Esophagus muscularis mucosa (tissue), 4 donors: ENCODE results near the gene CTIF. TPM values are rescaled to one million over a fixed set of nuclear protein-coding genes. Genes with fewer than 3 reads are reported as not detected.
A peak's percentile ranks its signal among the peaks of the same experiment; 100 is the strongest.

ENCODE experiments used
- DNase-seq: peaks from one replicate; pipeline ENCODE4 v3.0.0-alpha.2; 2017; ENCODE audit errors: extremely low spot score
- H3K27ac ChIP-seq, 4 donors: fragments of 200-600 bp; sonication (generic); replicated peaks in 1 of 4; 1 replicate in 3 of 4; 2 replicates in 1 of 4; pipeline ENCODE4 v1.5.1; 2016 to 2019; ENCODE audit warnings: mild to moderate bottlenecking in 1 of 4
- H3K27me3 ChIP-seq, 4 donors: fragments of 200-600 bp; sonication (generic); one replicate each; pipeline versions ENCODE4 v1.5.1 to v1.6.0; 2016 to 2019
- H3K36me3 ChIP-seq, 4 donors: fragments of 200-600 bp; sonication (generic); one replicate each; pipeline ENCODE4 v1.5.1; 2016 to 2019
- H3K4me1 ChIP-seq, 4 donors: fragments of 200-600 bp; sonication (generic); one replicate each; pipeline ENCODE4 v1.5.1; 2016 to 2019
- H3K4me3 ChIP-seq, 4 donors: fragments of 200-600 bp; sonication (generic); 1 replicate in 2 of 4; 2 replicates in 2 of 4; pipeline ENCODE4 v1.5.1; 2016 to 2019; ENCODE audit warnings: mild to moderate bottlenecking in 4 of 4, moderate library complexity in 1 of 4
- H3K9me3 ChIP-seq, 4 donors: fragments of 200-600 bp; sonication (generic); 1 replicate in 3 of 4; 2 replicates in 1 of 4; pipeline ENCODE4 v1.5.1; 2016 to 2019
- EP300 ChIP-seq: sonication (generic); formaldehyde crosslinking; IDR thresholded peaks from one replicate; pipeline ENCODE4 v1.6.1; 2017; ENCODE audit warnings: antibody characterized with exemption
- POLR2A ChIP-seq: fragments of 450-650 bp; IDR thresholded peaks from one replicate; pipeline ENCODE4 v1.6.1; 2017; ENCODE audit warnings: antibody characterized with exemption, moderate library complexity, mild to moderate bottlenecking, low read depth
- POLR2AphosphoS5 ChIP-seq, 2 donors: sonication (generic); formaldehyde crosslinking; IDR thresholded peaks; one replicate each; pipeline ENCODE4 v1.6.1; 2017; ENCODE audit warnings: antibody characterized with exemption in 2 of 2
- whole genome bisulfite sequencing: methylation state at CpG from one replicate; pipeline ENCODE4 v1.1.5; 2018; 5-methylcytosine and 5-hydroxymethylcytosine counted together
- intact Hi-C: fragments of 100-400 bp; cut with DNase I; formaldehyde crosslinking; loops from one replicate; pipeline ENCODE4 v1.15.1; 2023
- total RNA-seq, 4 donors: library from RNA; depleted of rRNA; stranded (reverse); fragments of >200 nt; gene quantifications; one replicate each; pipeline versions ENCODE4 v1.1.0 to v1.2.1, GENCODE V29; 2016
- TF ChIP-seq, protein P1 (sequence below), 3 experiments: fragments of 200-600 bp in 2 of 3; fragments of 450-650 bp in 1 of 3; sonication (generic) in 2 of 3; IDR thresholded peaks; one replicate each; pipeline ENCODE4 v1.5.1; 2017 to 2019; ENCODE audit warnings: antibody characterized with exemption in 3 of 3, mild to moderate bottlenecking in 2 of 3, moderate library complexity in 1 of 3

The CTIF gene
- total RNA-seq, 4 donors from 2014 or later = 63.1 to 137 (median 87.7) TPM

DNA sequence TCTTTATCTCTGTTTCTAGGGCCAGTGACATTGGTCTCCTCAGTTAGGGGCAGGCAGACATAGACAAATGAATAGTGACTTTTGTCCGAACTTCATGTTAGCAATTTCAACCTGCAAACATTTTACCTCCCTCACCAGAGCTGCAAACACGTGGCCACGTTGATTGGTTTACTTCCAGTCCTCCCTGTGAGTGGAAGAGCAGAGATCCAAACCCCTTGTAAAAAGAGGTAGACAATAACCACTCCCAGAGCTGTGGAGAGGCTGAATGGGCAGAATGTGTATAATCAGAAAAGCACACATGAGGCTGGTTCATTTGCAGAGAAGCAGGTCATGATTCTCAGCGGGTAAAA, 31.1 kb downstream of the CTIF start:
- Histone ChIP-seq H3K4me3 (no peak overlapping the region), H3K36me3 (no peaks in the 10 kb centered on the region), H3K4me1 (peaks cover 20 to 78% (median 57%) of the 10 kb centered on the region in 4 donors), H3K9me3 (no peaks in the 10 kb centered on the region), H3K27ac (no peak overlapping the region), H3K27me3 (no peaks in the 10 kb centered on the region)
- DNase-seq = no peak
- intact Hi-C loops = no loop called here
- WGBS = 77% methylated on average over 4 of the region's 4 CpGs
- TF ChIP-seq POLR2A (no peak), EP300 (no peak), POLR2AphosphoS5 (IDR thresholded peaks at IDR 0.05) (no peak)
- TF ChIP-seq, protein P1, sequence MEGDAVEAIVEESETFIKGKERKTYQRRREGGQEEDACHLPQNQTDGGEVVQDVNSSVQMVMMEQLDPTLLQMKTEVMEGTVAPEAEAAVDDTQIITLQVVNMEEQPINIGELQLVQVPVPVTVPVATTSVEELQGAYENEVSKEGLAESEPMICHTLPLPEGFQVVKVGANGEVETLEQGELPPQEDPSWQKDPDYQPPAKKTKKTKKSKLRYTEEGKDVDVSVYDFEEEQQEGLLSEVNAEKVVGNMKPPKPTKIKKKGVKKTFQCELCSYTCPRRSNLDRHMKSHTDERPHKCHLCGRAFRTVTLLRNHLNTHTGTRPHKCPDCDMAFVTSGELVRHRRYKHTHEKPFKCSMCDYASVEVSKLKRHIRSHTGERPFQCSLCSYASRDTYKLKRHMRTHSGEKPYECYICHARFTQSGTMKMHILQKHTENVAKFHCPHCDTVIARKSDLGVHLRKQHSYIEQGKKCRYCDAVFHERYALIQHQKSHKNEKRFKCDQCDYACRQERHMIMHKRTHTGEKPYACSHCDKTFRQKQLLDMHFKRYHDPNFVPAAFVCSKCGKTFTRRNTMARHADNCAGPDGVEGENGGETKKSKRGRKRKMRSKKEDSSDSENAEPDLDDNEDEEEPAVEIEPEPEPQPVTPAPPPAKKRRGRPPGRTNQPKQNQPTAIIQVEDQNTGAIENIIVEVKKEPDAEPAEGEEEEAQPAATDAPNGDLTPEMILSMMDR (IDR thresholded peaks at IDR 0.05) = no peak

DNA sequence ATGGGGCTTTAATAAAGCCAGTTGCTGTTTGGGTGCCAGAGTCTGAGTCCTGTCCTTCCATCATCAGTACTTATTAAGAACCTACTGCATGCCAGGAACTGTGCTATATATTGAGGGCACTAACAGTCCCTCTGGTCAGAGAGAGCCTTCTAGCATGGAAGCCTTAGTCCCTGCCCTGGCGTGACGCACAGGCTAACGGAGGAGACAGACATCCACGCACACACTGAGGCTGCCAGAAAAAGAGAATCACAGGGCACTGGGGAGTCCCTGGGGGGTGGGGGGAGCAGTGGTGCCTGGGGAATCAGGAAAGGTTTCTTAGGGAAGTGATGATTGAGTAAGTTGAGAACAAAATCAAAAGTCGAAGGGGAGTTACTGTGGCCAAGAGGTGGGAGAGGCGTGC, 31.5 kb downstream of the CTIF start:
- WGBS = 86% methylated on average over 6 of the region's 6 CpGs
- TF ChIP-seq, protein P1 (IDR thresholded peaks at IDR 0.05) = no peak
- no peak for TF ChIP-seq EP300
- no peak for TF ChIP-seq POLR2AphosphoS5 (IDR thresholded peaks at IDR 0.05)
- TF ChIP-seq POLR2A = no peak
- no peak for DNase-seq
- no peak overlapping the region for H3K4me3 ChIP-seq
- peaks cover 16 to 78% (median 58%) of the 10 kb centered on the region in 4 donors for H3K4me1 ChIP-seq
- H3K9me3 ChIP-seq = no peaks in the 10 kb centered on the region
- H3K36me3 ChIP-seq = peaks cover 0 to under 1% (median 0%) of the 10 kb centered on the region in 4 donors
- peak overlapping the region in 2 of 4 donors; percentile 5 to 11 for H3K27ac ChIP-seq
- H3K27me3 ChIP-seq = no peaks in the 10 kb centered on the region
- intact Hi-C loops = no loop called here

DNA sequence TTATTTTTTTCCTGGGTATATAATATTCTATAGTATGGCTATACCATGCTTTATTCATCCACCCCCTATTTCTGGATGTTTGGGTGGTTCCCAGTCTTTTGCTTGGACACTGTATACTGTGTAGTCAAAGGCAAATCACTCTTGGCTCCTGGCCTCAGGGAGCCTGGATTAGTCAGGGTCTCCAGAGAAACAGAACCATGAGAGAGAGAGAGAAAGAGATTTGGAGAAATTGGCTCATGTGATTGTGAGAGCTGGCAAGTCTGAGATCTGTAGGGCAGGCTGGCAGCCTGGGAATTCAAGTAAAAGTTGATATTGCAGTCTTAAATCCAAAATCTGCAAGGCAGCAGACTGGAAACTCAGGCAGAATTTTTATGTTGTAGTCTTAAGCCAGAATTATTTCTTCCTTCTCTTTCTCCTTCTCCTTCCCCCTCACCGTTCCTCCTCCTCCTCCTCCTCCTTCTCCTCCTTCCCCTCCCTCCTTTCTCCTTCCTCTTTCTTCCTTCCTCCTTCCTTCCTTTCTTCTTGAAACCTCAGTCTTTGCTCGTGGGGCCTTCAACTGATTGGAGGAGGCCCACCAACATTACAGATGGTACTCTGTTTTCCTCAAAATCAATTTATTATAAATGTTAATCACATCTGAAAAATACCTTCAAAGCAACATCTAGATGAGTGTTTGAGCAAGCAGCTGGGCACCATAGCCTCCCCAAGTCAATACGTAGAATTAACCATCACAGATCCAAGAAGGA, 33.0 kb downstream of the CTIF start:
- no peak for DNase-seq

DNA sequence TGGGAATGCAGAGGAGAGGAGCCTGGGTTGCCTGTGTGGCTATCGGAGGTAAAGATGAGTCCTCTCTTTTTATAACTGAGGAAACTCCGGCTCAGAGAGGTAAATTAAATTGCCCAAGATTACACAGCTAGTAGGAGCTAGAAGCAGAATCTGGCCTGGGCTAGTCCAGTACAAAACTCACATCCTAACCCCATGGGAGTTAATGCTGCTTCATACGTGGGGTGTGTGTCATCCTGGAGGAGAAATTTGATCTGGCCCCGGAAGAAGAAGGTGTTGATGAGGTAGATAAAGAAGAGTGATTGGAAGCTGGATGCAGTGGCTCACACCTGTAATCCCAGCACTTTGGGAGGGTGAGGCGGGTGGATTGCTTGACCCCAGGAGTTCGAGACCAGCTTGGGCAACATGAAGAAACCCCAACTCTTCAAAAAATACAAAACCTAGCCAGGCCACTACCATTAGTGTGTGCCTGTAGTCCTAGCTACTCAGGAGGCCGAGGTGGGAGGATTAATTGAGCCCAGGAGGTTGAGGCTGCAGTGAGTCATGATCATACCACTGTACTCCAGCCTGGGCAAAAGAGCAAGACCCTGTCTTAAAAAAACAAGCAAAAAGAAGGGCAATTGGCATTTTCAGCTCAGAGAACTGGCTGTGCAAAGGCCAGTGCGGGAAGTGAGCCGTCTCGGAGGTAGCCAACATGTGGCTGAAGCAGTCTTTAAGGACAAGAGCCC, 33.7 kb downstream of the CTIF start:
- no peak for DNase-seq
- Histone ChIP-seq H3K27me3 (no peaks in the 10 kb centered on the region), H3K4me3 (no peak overlapping the region), H3K4me1 (peaks cover 14 to 79% (median 52%) of the 10 kb centered on the region in 4 donors), H3K27ac (no peak overlapping the region), H3K36me3 (peaks cover 0 to 9% (median 8%) of the 10 kb centered on the region in 4 donors), H3K9me3 (no peaks in the 10 kb centered on the region)
- WGBS = 74% methylated on average over 10 of the region's 10 CpGs
- TF ChIP-seq POLR2A (no peak), EP300 (no peak), POLR2AphosphoS5 (IDR thresholded peaks at IDR 0.05) (no peak)
- TF ChIP-seq, protein P1 (IDR thresholded peaks at IDR 0.05) = no peak
- intact Hi-C loops = no loop called here

More for the DNA sequence above, 33.0 kb downstream of the CTIF start:
- H3K4me3 ChIP-seq = no peak overlapping the region
- H3K4me1 ChIP-seq = peaks cover 14 to 78% (median 56%) of the 10 kb centered on the region in 4 donors
- no peaks in the 10 kb centered on the region for H3K27me3 ChIP-seq
- TF ChIP-seq POLR2AphosphoS5 (IDR thresholded peaks at IDR 0.05) (no peak), POLR2A (no peak), EP300 (no peak)
- TF ChIP-seq, protein P1 (IDR thresholded peaks at IDR 0.05) = no peak
- no peak overlapping the region for H3K27ac ChIP-seq
- 86% methylated on average over 3 of the region's 3 CpGs for WGBS
- H3K9me3 ChIP-seq = no peaks in the 10 kb centered on the region
- peaks cover 0 to 9% (median 8%) of the 10 kb centered on the region in 4 donors for H3K36me3 ChIP-seq
- intact Hi-C loops = no loop called here
